SKM-1 treated with dmso at 0.1 percent for 144 hours (cell line): ENCODE results near the gene PIP5KL1.

Experiments
- DNase-seq: peaks from one replicate; lab custom pipeline; 2025; ENCODE audit not compliant: unreplicated experiment; lab: John Stamatoyannopoulos, UW

Gene PIP5KL1

DNA sequence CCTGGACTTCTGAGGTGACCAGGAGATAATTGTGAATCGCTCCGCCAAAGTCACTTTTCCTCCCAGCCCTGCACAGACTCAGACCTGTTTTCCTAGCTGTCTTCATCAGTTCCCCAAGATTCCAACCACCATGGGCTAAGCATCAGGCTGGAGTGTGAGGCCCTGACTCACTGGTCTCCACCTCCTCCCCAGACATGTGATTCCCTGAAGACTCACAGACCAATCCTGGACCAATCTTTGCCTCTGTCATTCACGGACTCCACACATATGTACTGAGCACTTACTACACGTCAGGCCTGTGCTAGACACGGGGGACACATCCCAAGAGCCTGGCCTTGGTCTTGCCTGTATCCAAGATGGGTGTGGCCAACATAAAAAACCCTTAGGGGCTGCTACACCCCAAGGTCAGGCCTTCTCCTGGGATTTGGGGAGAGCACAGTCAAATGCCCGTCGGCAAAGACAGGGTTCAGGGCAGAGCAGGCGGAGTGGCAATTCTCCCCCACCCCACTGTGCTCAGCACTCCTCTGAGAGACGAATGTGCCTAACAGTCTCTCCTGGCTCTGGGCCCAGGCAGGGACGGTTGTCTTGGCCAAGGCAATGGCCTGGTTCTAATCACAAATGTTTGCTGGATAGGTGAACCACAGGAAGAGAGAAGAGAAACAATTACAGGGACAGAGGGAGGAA lies 38.3 kb upstream of the PIP5KL1 start:
- DNase-seq = no peak

DNA sequence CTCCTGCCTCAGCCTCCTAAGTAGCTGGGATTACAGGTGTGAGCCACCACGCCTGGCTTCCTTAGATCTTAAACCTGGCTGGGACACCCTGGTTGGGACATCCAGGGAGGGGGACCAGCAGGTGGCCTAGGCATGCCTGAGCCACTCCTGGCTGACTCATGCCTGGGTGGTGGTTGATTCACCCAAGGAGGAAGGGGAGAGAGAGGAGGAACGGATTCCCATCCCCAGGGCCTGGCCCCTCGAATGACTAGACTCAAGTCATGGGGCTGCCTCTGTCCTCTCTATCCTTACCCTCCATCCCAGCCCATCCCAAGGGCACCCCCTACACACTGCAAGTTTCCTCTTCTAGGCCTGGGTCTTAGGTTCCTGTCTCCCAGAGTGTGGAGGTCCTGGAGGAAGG lies 37.5 kb upstream of the PIP5KL1 start:
- DNase-seq = no peak

- DNase-seq = no peak
Measured at GRCh38 chr9:127967151-127967809, 36.7 kb upstream of the PIP5KL1 start.

- no peak for DNase-seq
Measured at GRCh38 chr9:127966416-127967150, 36.0 kb upstream of the PIP5KL1 start.

DNA sequence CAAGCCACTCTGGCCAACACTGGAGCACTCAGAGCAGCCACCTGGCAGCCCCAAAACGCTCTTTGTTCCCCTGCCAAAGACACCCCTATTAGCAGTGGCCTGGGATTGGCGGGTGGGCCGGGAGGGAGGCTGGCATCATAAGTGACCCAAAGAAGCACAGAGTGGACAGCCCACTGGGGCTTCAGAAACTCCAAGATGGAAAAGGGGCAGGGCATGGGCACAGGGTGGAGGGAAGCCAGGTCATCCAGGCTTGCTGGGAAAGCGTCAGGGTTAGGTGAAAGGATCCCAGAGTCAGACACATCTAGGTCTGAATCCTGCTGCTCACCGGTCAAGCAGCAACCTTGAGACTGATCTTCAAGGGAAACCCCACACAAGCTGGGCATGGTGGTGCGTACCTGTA lies 35.4 kb upstream of the PIP5KL1 start:
- no peak for DNase-seq

DNA sequence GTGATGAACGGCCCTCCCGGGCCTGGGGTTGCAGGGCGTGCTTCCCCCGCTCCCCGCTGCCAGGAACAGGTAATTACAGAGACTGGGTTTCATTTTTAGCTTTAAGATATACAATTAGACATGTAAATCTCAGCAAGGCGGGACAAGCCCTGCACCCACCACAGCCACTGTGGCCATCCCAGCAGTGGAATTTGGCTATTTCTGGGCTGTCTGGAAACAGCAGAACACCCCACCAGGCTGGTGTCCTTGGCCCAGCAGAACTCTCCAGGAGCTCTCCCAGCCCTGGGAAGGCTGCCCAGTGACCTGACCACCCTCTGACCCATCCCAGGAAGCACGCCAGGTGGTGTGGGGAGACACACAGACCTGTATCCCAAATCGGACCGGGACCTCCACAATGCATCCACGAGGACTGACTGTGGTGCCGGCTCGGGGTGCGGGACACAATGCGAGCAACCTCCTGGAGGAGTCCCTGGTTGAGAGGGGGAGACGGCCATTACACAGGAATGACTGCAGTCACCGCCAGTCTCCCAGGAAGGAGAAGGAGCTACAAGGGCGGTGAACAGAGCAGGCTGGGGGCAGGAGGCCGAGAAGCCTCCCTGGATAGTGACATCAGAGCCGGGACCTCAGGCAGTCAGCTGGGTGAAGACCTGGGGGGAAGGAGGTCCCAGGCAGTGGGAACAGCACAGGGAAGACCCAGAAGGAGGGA lies 32.9 kb upstream of the PIP5KL1 start:
- no peak for DNase-seq

- no peak for DNase-seq
Measured at GRCh38 chr9:127963041-127963358, 32.4 kb upstream of the PIP5KL1 start.

DNA sequence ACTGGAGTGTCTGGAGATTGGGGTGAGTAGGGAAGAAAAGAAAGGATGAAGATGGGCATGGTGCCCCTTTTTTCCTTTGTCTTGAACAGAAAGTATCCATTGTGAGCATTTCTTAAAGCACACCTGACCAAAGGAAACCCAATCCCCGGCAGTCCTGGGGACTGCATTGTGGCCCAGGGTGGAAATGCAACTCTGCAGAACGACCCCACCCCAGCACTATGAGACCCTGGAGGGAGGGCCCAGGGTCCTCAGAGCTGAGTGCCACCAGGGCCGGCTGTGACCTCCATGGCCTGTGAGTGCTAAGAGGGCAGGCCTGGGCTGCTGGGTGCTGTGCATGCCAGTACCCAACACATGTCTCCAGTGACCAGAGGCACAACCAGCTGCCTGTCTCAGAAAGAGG lies 31.7 kb upstream of the PIP5KL1 start:
- DNase-seq = no peak

- no peak for DNase-seq
Measured at GRCh38 chr9:127961613-127962155, 31.1 kb upstream of the PIP5KL1 start.

- DNase-seq = no peak
Measured at GRCh38 chr9:127961155-127961490, 30.5 kb upstream of the PIP5KL1 start.

GRCh38 chr9:127960410-127961154 lies 30.0 kb upstream of the PIP5KL1 start:
- DNase-seq = no peak

DNA sequence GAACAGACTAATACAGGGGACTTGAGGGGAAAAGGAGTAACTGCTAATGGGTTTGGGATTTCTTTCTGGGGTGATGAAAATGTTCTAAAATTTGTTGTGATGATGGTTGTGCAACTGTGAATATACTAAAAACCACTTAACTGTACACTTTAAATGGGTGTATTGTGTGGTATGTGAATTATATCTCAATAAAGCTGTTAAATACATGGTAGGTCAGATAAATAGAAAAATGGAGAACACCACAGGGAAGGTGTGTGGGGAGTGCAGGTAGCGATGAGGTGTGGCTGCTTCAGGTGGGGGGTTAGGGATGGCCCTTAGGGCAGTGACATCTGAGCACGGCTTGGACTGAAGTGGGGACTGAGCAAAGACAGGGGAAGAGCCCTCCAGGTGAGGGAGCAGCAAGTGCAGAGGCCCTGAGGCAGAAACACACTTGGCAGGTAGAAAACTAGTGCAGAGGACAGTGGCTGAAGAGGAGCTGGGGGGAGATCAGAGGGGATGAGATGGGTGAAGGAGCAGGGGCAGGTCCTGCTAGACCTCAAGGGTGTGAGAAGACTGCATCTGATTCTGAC lies 29.3 kb upstream of the PIP5KL1 start:
- DNase-seq = no peak

- DNase-seq = no peak
Measured at GRCh38 chr9:127959398-127959797, 28.8 kb upstream of the PIP5KL1 start.

GRCh38 chr9:127958728-127959127 lies 28.2 kb upstream of the PIP5KL1 start:
- no peak for DNase-seq

- no peak for DNase-seq
Measured at GRCh38 chr9:127955294-127956015, 24.9 kb upstream of the PIP5KL1 start.

DNA sequence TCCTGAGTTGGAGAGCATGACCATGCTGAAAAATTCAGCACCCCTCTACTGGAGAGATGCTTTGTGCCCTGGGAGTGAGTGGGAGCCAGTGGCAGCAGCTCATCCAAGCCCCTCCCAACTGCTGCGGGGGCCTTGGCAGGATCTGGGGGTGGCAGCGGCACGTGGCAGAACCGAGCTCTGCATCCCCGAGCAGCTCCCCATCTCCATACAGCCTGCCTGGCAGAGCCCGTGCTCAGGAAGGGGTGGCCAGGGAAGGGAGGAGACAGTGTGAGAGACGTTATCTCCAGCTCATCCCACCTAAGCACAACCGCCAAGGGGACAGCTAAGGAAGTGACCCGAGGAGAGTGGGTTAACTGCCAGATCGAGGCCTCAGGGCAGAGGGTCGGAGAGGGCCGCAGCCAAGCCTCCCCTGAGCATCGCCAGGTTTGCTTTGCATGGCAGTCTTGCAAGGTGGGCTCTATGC lies 24.3 kb upstream of the PIP5KL1 start:
- no peak for DNase-seq

GRCh38 chr9:127953768-127954505 lies 23.4 kb upstream of the PIP5KL1 start:
- DNase-seq = no peak

- no peak for DNase-seq
Measured at GRCh38 chr9:127953154-127953553, 22.6 kb upstream of the PIP5KL1 start.
